IgD-negative memory B cell (primary cell): ENCODE measurements around the gene RGL2. TPM values are rescaled to one million over a fixed set of nuclear protein-coding genes. Genes with fewer than 3 reads are reported as not detected.
"Not testable (repeated sequence)": the region's sequence is repeated elsewhere in the genome, so short reads cannot be mapped to it uniquely, and the experiment has no call there.

ENCODE experiments used
- H3K27ac Mint-ChIP-seq, 3 donors: one replicate each; pipeline ENCODE4 v1.8.0; 2020 to 2022; ENCODE audit warnings: mild to moderate bottlenecking in 3 of 3, mixed read lengths in 3 of 3, moderate library complexity in 1 of 3
- H3K27me3 Mint-ChIP-seq: one replicate; pipeline ENCODE4 v1.8.0; 2021; ENCODE audit warnings: mixed read lengths
- H3K36me3 Mint-ChIP-seq: one replicate; pipeline ENCODE4 v1.8.0; 2020; ENCODE audit warnings: mild to moderate bottlenecking, mixed read lengths
- H3K4me1 Mint-ChIP-seq, 3 donors: one replicate each; pipeline ENCODE4 v1.8.0; 2020 to 2022; ENCODE audit warnings: mixed read lengths in 3 of 3, mild to moderate bottlenecking in 1 of 3
- H3K4me3 Mint-ChIP-seq, 4 donors: one replicate each; pipeline ENCODE4 v1.8.0; 2020 to 2022; ENCODE audit warnings: mild to moderate bottlenecking in 4 of 4, mixed read lengths in 4 of 4, moderate library complexity in 3 of 4
- H3K9me3 Mint-ChIP-seq, 3 donors: one replicate each; pipeline ENCODE4 v1.8.0; 2020 to 2021; ENCODE audit warnings: mixed read lengths in 3 of 3, mild to moderate bottlenecking in 1 of 3
- polyA plus RNA-seq: library from polyadenylated mRNA; unstranded; fragments of 300-500 nt; fragmentation: Illumina TruSeq; gene quantifications from one replicate; pipeline ENCODE4 v1.2.3, GENCODE V29; 2021

RGL2 gene
- polyA plus RNA-seq: 19.0 TPM

GRCh38 chr6:33298773-33299236, at the start of gene RGL2:
Gene RGL2, minus strand, starts transcription at chr6:33298942. Its CDS starts 332 bp downstream, at chr6:33298610.
- H3K9me3 Mint-ChIP-seq: no peaks in the 10 kb centered on the region

GRCh38 chr6:33347816-33348215, 49.1 kb upstream of the RGL2 start:
- Mint-ChIP-seq H3K4me3 (peak overlapping the region in 1 of 4 donors; percentile 13), H3K4me1 (peaks cover 22 to 37% (median 25%) of the 10 kb centered on the region in 3 donors), H3K36me3 (no peaks in the 10 kb centered on the region), H3K9me3 (no peaks in the 10 kb centered on the region), H3K27me3 (no peaks in the 10 kb centered on the region), H3K27ac (peak overlapping the region in 1 of 3 donors; percentile 52)

More at GRCh38 chr6:33298773-33299236, at the start of gene RGL2:
- H3K36me3 Mint-ChIP-seq: peaks cover 4% of the 10 kb centered on the region
- H3K4me3 Mint-ChIP-seq: peak within 1 kb of the TSS; percentile 92 to 99 (median 97)
- peaks cover 15 to 26% (median 22%) of the 10 kb centered on the region in 3 donors for H3K4me1 Mint-ChIP-seq
- no peaks in the 10 kb centered on the region for H3K27me3 Mint-ChIP-seq
- H3K27ac Mint-ChIP-seq: peak within 1 kb of the TSS; percentile 98 to 99 (median 99)

GRCh38 chr6:33346972-33347371, 48.2 kb upstream of the RGL2 start:
- H3K9me3 Mint-ChIP-seq, H3K36me3 Mint-ChIP-seq, H3K27me3 Mint-ChIP-seq: not testable (repeated sequence)
- peak overlapping the region in 1 of 3 donors; percentile 52 for H3K27ac Mint-ChIP-seq
- peak overlapping the region in 2 of 4 donors; percentile 4 to 64 for H3K4me3 Mint-ChIP-seq
- H3K4me1 Mint-ChIP-seq: peaks cover 23 to 37% (median 25%) of the 10 kb centered on the region in 3 donors

GRCh38 chr6:33344701-33345697, 46.3 kb upstream of the RGL2 start:
- Mint-ChIP-seq H3K27me3 (no peaks in the 10 kb centered on the region), H3K9me3 (no peaks in the 10 kb centered on the region), H3K27ac (peak overlapping the region; percentile 91 to 99 (median 97)), H3K4me1 (peaks cover 27 to 31% (median 28%) of the 10 kb centered on the region in 3 donors), H3K36me3 (no peaks in the 10 kb centered on the region), H3K4me3 (peak overlapping the region; percentile 79 to 97 (median 90))

GRCh38 chr6:33343953-33344611, 45.3 kb upstream of the RGL2 start:
- Mint-ChIP-seq H3K4me3 (peak overlapping the region; percentile 79 to 97 (median 90)), H3K9me3 (no peaks in the 10 kb centered on the region), H3K36me3 (no peaks in the 10 kb centered on the region), H3K4me1 (peaks cover 30 to 35% (median 32%) of the 10 kb centered on the region in 3 donors), H3K27ac (peak overlapping the region; percentile 91 to 99 (median 97)), H3K27me3 (no peaks in the 10 kb centered on the region)

- H3K27me3 Mint-ChIP-seq, H3K9me3 Mint-ChIP-seq, H3K36me3 Mint-ChIP-seq: not testable (repeated sequence)
- Mint-ChIP-seq H3K4me3 (peak overlapping the region; percentile 79 to 97 (median 90)), H3K27ac (peak overlapping the region; percentile 91 to 99 (median 97)), H3K4me1 (peaks cover 30 to 39% (median 36%) of the 10 kb centered on the region in 3 donors)
Observed at GRCh38 chr6:33343606-33343952, 44.8 kb upstream of the RGL2 start.

GRCh38 chr6:33339193-33339592, 40.5 kb upstream of the RGL2 start:
- Mint-ChIP-seq H3K36me3 (no peaks in the 10 kb centered on the region), H3K9me3 (no peaks in the 10 kb centered on the region), H3K4me1 (peaks cover 21 to 30% (median 29%) of the 10 kb centered on the region in 3 donors), H3K27me3 (no peaks in the 10 kb centered on the region), H3K27ac (peak overlapping the region in 1 of 3 donors; percentile 10), H3K4me3 (peak overlapping the region in 1 of 4 donors; percentile 27)

GRCh38 chr6:33336495-33336894, 37.8 kb upstream of the RGL2 start:
- no peaks in the 10 kb centered on the region for H3K36me3 Mint-ChIP-seq
- H3K27ac Mint-ChIP-seq: no peak overlapping the region
- H3K4me3 Mint-ChIP-seq: peak overlapping the region in 1 of 4 donors; percentile 37
- H3K4me1 Mint-ChIP-seq: peaks cover 18 to 33% (median 23%) of the 10 kb centered on the region in 3 donors
- H3K9me3 Mint-ChIP-seq: no peaks in the 10 kb centered on the region
- H3K27me3 Mint-ChIP-seq: no peaks in the 10 kb centered on the region

- Mint-ChIP-seq H3K27me3 (no peaks in the 10 kb centered on the region), H3K27ac (peak overlapping the region in 1 of 3 donors; percentile 23), H3K4me1 (peaks cover 18 to 36% (median 25%) of the 10 kb centered on the region in 3 donors), H3K36me3 (no peaks in the 10 kb centered on the region), H3K9me3 (no peaks in the 10 kb centered on the region), H3K4me3 (no peak overlapping the region)
Observed at GRCh38 chr6:33335916-33336315, 37.2 kb upstream of the RGL2 start.

GRCh38 chr6:33333666-33334065, 34.9 kb upstream of the RGL2 start:
- Mint-ChIP-seq H3K4me1 (peaks cover 19 to 41% (median 27%) of the 10 kb centered on the region in 3 donors), H3K36me3 (no peaks in the 10 kb centered on the region), H3K4me3 (peak overlapping the region in 1 of 4 donors; percentile 26), H3K9me3 (no peaks in the 10 kb centered on the region), H3K27ac (no peak overlapping the region), H3K27me3 (no peaks in the 10 kb centered on the region)

GRCh38 chr6:33330736-33331135, 32.0 kb upstream of the RGL2 start:
- no peaks in the 10 kb centered on the region for H3K36me3 Mint-ChIP-seq
- peak overlapping the region in 3 of 4 donors; percentile 21 to 84 (median 79) for H3K4me3 Mint-ChIP-seq
- H3K27me3 Mint-ChIP-seq: no peaks in the 10 kb centered on the region
- H3K4me1 Mint-ChIP-seq: peaks cover 18 to 39% (median 27%) of the 10 kb centered on the region in 3 donors
- no peaks in the 10 kb centered on the region for H3K9me3 Mint-ChIP-seq
- H3K27ac Mint-ChIP-seq: peak overlapping the region in 2 of 3 donors; percentile 53 to 84

- H3K9me3 Mint-ChIP-seq: no peaks in the 10 kb centered on the region
- H3K4me3 Mint-ChIP-seq: peak overlapping the region in 2 of 4 donors; percentile 2 to 5
- peak overlapping the region in 2 of 3 donors; percentile 47 to 59 for H3K27ac Mint-ChIP-seq
- no peaks in the 10 kb centered on the region for H3K36me3 Mint-ChIP-seq
- no peaks in the 10 kb centered on the region for H3K27me3 Mint-ChIP-seq
- peaks cover 24 to 34% (median 25%) of the 10 kb centered on the region in 3 donors for H3K4me1 Mint-ChIP-seq
Observed at GRCh38 chr6:33329058-33329457, 30.3 kb upstream of the RGL2 start.

GRCh38 chr6:33324125-33324524, 25.4 kb upstream of the RGL2 start:
- Mint-ChIP-seq H3K27me3 (no peaks in the 10 kb centered on the region), H3K4me1 (peaks cover 20 to 36% (median 34%) of the 10 kb centered on the region in 3 donors), H3K27ac (peak overlapping the region; percentile 94 to 99 (median 96)), H3K36me3 (peaks cover 6% of the 10 kb centered on the region), H3K4me3 (peak overlapping the region; percentile 95 to 100 (median 99)), H3K9me3 (no peaks in the 10 kb centered on the region)

GRCh38 chr6:33323623-33323948, 24.8 kb upstream of the RGL2 start:
- Mint-ChIP-seq H3K36me3 (peaks cover 6% of the 10 kb centered on the region), H3K27me3 (no peaks in the 10 kb centered on the region), H3K27ac (peak overlapping the region; percentile 94 to 99 (median 96)), H3K4me1 (peaks cover 15 to 36% (median 33%) of the 10 kb centered on the region in 3 donors), H3K4me3 (peak overlapping the region; percentile 95 to 100 (median 99)), H3K9me3 (no peaks in the 10 kb centered on the region)

GRCh38 chr6:33321227-33321626, 22.5 kb upstream of the RGL2 start:
- peak overlapping the region; percentile 83 to 100 (median 98) for H3K4me3 Mint-ChIP-seq

More at GRCh38 chr6:33321227-33321626, 22.5 kb upstream of the RGL2 start:
- H3K36me3 Mint-ChIP-seq: peaks cover 6% of the 10 kb centered on the region
- peaks cover 22 to 47% (median 42%) of the 10 kb centered on the region in 3 donors for H3K4me1 Mint-ChIP-seq
- H3K27ac Mint-ChIP-seq: peak overlapping the region in 2 of 3 donors; percentile 53 to 98
- no peaks in the 10 kb centered on the region for H3K27me3 Mint-ChIP-seq
- no peaks in the 10 kb centered on the region for H3K9me3 Mint-ChIP-seq
